OCI-LY7 (cell line): Measurements from ENCODE around the gene C5orf34. TPM values are rescaled to one million over a fixed set of nuclear protein-coding genes. Genes with fewer than 3 reads are reported as not detected.

ENCODE experiments used
- BruUV-seq: library from RNA; stranded (reverse); fragments of 400-500 nt; replicated peaks from 2 replicates; lab custom pipeline; 2021; lab: Mats Ljungman, UMichigan
- CTCF ChIA-PET: fragments of 300-600 bp; sonication (Branson Sonifier 250); formaldehyde crosslinking; loops from one replicate; lab custom pipeline; 2022; ENCODE audit warnings: antibody characterized with exemption; ENCODE audit not compliant: unreplicated experiment; lab: Charles Lee
- POLR2A ChIA-PET: fragments of 300-600 bp; sonication (Branson Sonifier 250); formaldehyde crosslinking; loops from one replicate; lab custom pipeline; 2022; ENCODE audit warnings: antibody characterized with exemption; lab: Charles Lee
- DNase-seq: peaks from one replicate; pipeline ENCODE4 v3.0.0-alpha.2; 2015; ENCODE audit warnings: low spot score
- H2AFZ ChIP-seq: fragments of 200-600 bp; sonication (generic), shearing (Covaris generic); 2 replicates; pipeline ENCODE4 v1.6.1; 2014; ENCODE audit warnings: mild to moderate bottlenecking, antibody characterized with exemption, low read length, moderate library complexity
- H3K27ac ChIP-seq: fragments of 200-600 bp; sonication (generic); 2 replicates; pipeline ENCODE4 v1.5.1; 2014; ENCODE audit warnings: mixed run types, low read depth, mild to moderate bottlenecking, moderate library complexity, low read length, inconsistent platforms; ENCODE audit not compliant: poor library complexity, severe bottlenecking
- H3K36me3 ChIP-seq: fragments of 200-600 bp; sonication (generic); 2 replicates; pipeline ENCODE4 v1.6.1; 2014; ENCODE audit warnings: mild to moderate bottlenecking, antibody characterized with exemption, low read length, moderate library complexity, mixed read lengths; ENCODE audit not compliant: insufficient read depth
- H3K4me1 ChIP-seq: fragments of 200-600 bp; sonication (generic); 2 replicates; pipeline ENCODE4 v1.5.1; 2014; ENCODE audit warnings: mild to moderate bottlenecking, low read length; ENCODE audit not compliant: insufficient read depth, poor library complexity, severe bottlenecking
- H3K4me2 ChIP-seq: fragments of 200-600 bp; sonication (generic); 2 replicates; pipeline ENCODE4 v1.6.1; 2014; ENCODE audit warnings: mild to moderate bottlenecking, low read length
- H3K4me3 ChIP-seq: fragments of 200-600 bp; sonication (generic); 2 replicates; pipeline ENCODE4 v1.5.1; 2014; ENCODE audit warnings: mild to moderate bottlenecking, low read depth, low read length; ENCODE audit not compliant: poor library complexity, severe bottlenecking
- H3K79me2 ChIP-seq: fragments of 200-600 bp; sonication (generic); 2 replicates; pipeline ENCODE4 v1.6.1; 2016; ENCODE audit warnings: low read depth, mild to moderate bottlenecking, low read length, moderate library complexity, mixed read lengths; ENCODE audit not compliant: insufficient read depth
- H3K9me2 ChIP-seq: fragments of 200-600 bp; sonication (generic); 2 replicates; pipeline ENCODE4 v1.6.1; 2016; ENCODE audit warnings: mild to moderate bottlenecking, low read length, mixed read lengths; ENCODE audit not compliant: insufficient read depth
- H3K9me3 ChIP-seq: fragments of 200-600 bp; sonication (generic); 2 replicates; pipeline ENCODE4 v1.6.1; 2014; ENCODE audit warnings: mild to moderate bottlenecking, mixed run types, low read length, mixed read lengths
- H4K20me1 ChIP-seq: fragments of 200-600 bp; sonication (generic); 2 replicates; pipeline ENCODE4 v1.6.1; 2014; ENCODE audit warnings: mild to moderate bottlenecking, antibody characterized with exemption, low read length, moderate library complexity, mixed read lengths; ENCODE audit not compliant: insufficient read depth
- EZH2phosphoT487 ChIP-seq: fragments of 200-600 bp; sonication (generic); IDR thresholded peaks from 2 replicates; pipeline ENCODE4 v1.6.1; 2018; ENCODE audit warnings: low read depth, borderline replicate concordance, mild to moderate bottlenecking, mixed run types, antibody characterized with exemption, low read length, moderate library complexity, mixed read lengths
- intact Hi-C: fragments of 100-400 bp; cut with micrococcal nuclease; formaldehyde crosslinking; loops from one replicate; pipeline ENCODE4 v1.10.0; 2022; ENCODE audit not compliant: unreplicated experiment
- total RNA-seq, 2 experiments: library from RNA; depleted of rRNA in 1 of 2; stranded (reverse); fragments of >200 nt in 1 of 2; shearing (Covaris generic) in 1 of 2; gene quantifications; 2 replicates each; pipeline ENCODE4 v1.2.3, GENCODE V29; 2014 to 2022
- TF ChIP-seq, protein P1 (sequence below): fragments of 200-600 bp; sonication (generic); conservative IDR thresholded peaks from 2 replicates; pipeline ENCODE4 v1.5.1; 2014; ENCODE audit warnings: mild to moderate bottlenecking, antibody characterized with exemption, low read length, moderate library complexity, mixed read lengths

Gene C5orf34
- total RNA-seq, 2 experiments from 2014 or later: 30.9 to 33.9 TPM

DNA sequence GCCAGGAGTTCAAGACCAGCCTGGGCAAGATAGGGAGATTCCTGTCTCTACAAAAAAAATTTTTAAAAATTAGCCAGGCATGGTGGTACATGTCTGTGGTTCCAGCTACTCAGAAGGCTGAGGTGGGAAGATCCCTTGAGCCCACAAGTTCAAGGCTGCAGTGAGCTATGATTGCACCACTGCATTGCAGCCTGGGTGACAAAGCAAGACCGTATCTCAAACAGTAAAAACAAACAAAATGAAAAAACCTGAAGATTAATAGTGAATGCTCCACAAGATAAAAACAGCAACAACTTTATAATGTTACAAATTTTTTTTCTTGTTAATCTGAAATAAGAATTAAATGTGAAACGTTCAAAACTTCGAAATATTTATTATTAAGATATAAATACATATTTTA, 28.6 kb downstream of the C5orf34 start:
- Histone ChIP-seq H3K79me2 (peaks cover 19% of the 10 kb centered on the region; the same call in 1 of the 2 replicates), H4K20me1 (no peaks in the 10 kb centered on the region), H3K9me3 (no peaks in the 10 kb centered on the region), H3K4me3 (no peak overlapping the region), H3K36me3 (peaks cover 48% of the 10 kb centered on the region), H3K4me1 (peaks cover 27% of the 10 kb centered on the region), H2AFZ (no peak overlapping the region), H3K9me2 (no peaks in the 10 kb centered on the region), H3K4me2 (no peak overlapping the region), H3K27ac (no peak overlapping the region)
- no TSS peak for BruUV-seq
- no peak for DNase-seq
- ChIA-PET POLR2A (interaction anchor here (1.1 to 3.4 kb wide), 5 partner anchors 18 to 365 kb away, joined by 3 to 38 read pairs (median 5); partner anchors contain the start of gene C5orf34), CTCF (no interaction called here)
- TF ChIP-seq, protein P1, sequence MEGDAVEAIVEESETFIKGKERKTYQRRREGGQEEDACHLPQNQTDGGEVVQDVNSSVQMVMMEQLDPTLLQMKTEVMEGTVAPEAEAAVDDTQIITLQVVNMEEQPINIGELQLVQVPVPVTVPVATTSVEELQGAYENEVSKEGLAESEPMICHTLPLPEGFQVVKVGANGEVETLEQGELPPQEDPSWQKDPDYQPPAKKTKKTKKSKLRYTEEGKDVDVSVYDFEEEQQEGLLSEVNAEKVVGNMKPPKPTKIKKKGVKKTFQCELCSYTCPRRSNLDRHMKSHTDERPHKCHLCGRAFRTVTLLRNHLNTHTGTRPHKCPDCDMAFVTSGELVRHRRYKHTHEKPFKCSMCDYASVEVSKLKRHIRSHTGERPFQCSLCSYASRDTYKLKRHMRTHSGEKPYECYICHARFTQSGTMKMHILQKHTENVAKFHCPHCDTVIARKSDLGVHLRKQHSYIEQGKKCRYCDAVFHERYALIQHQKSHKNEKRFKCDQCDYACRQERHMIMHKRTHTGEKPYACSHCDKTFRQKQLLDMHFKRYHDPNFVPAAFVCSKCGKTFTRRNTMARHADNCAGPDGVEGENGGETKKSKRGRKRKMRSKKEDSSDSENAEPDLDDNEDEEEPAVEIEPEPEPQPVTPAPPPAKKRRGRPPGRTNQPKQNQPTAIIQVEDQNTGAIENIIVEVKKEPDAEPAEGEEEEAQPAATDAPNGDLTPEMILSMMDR: no peak
- intact Hi-C loops: loop anchor here (10.0 kb wide), 1 partner anchor 492 kb away; no protein-coding TSS in a partner anchor

DNA sequence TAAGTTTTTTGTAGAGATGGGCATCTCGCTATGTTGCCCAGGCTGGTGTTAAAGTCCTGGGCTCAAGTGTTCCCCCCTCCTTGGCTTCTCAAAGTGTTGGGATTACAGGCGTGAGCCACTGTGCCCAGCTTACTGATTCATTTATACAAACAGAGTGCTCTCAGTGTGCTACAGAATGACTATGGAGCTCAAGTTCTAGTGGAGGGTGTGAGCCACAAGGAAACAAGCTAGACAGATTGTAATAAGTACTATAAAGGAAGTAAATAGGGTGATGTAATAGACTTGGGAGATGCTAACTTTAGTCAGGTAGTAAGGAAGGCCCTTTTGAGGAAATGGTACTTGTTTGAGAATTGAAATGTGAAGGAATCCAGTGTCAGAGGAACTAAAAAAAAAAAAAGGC, 29.5 kb downstream of the C5orf34 start:
- DNase-seq: peak; percentile 21
- H3K4me2 ChIP-seq: peak overlapping the region; percentile 85; the same call in 1 of the 2 replicates
- ChIA-PET POLR2A (interaction anchor here (0.6 to 3.4 kb wide), 15 partner anchors 9 to 1807 kb away, joined by 3 to 38 read pairs (median 4); partner anchors contain the start of gene C5orf34), CTCF (interaction anchor here (1.5 kb wide), 1 partner anchor 10 kb away, joined by 5 read pairs; no protein-coding TSS in a partner anchor)
- H3K79me2 ChIP-seq: peaks cover 23% of the 10 kb centered on the region; the same call in 1 of the 2 replicates
- BruUV-seq: no TSS peak
- no peak for TF ChIP-seq EZH2phosphoT487
- TF ChIP-seq, protein P1: no peak
- H3K36me3 ChIP-seq: peaks cover 42% of the 10 kb centered on the region
- H3K4me3 ChIP-seq: no peak overlapping the region
- no peak overlapping the region for H2AFZ ChIP-seq
- no peaks in the 10 kb centered on the region for H3K9me2 ChIP-seq
- H3K9me3 ChIP-seq: no peaks in the 10 kb centered on the region
- H3K4me1 ChIP-seq: peaks cover 27% of the 10 kb centered on the region
- intact Hi-C loops: loop anchor here (2.0 to 10.0 kb wide), 2 partner anchors 117 to 491 kb away; partner anchors contain the start of gene NNT
- H4K20me1 ChIP-seq: no peaks in the 10 kb centered on the region
- H3K27ac ChIP-seq: peak overlapping the region; percentile 88
